GM12878 (cell line): ENCODE data around the gene SEMA3G. TPM values are rescaled to one million over a fixed set of nuclear protein-coding genes. Genes with fewer than 3 reads are reported as not detected.

Source experiments
- ATAC-seq: fragments of 200-7000 bp; cut with Tn5 transposase; 3 replicates; pipeline ENCODE4 v1.9.1; 2020; ENCODE audit warnings: mild to moderate bottlenecking, moderate library complexity
- BruUV-seq: library from RNA; stranded (reverse); fragments of 400-500 nt; replicated peaks from 2 replicates; lab custom pipeline; 2021; lab: Mats Ljungman, UMichigan
- CTCF ChIA-PET: fragments of 300-600 bp; sonication (Branson Sonifier 250); formaldehyde crosslinking; extraction: SDS; loops from one replicate; lab custom pipeline; 2021; ENCODE audit warnings: inconsistent platforms; lab: Yijun Ruan, JAX
- POLR2A ChIA-PET: fragments of 350-600 bp; formaldehyde crosslinking; extraction: SDS; loops from one replicate; lab custom pipeline; 2021; ENCODE audit warnings: inconsistent platforms; lab: Charles Lee
- RAD21 ChIA-PET: fragments of 300-600 bp; sonication (Branson Sonifier 250); formaldehyde crosslinking; loops from one replicate; lab custom pipeline; 2023; ENCODE audit warnings: antibody characterized with exemption; ENCODE audit not compliant: unreplicated experiment; lab: Charles Lee
- SMC1A ChIA-PET: fragments of 300-600 bp; sonication (Branson Sonifier 250); formaldehyde crosslinking; loops from one replicate; lab custom pipeline; 2023; ENCODE audit not compliant: unreplicated experiment, uncharacterized antibody; lab: Charles Lee
- DNase-seq: peaks from one replicate; pipeline ENCODE4 v3.0.0-alpha.2; 2011; ENCODE audit warnings: low read depth, low spot score
- FAIRE-seq: peaks from 3 replicates; lab custom pipeline; 2011; peaks lifted over from hg19 to GRCh38; lab: Jason Lieb, UNC
- H2AFZ ChIP-seq: 2 replicates; pipeline ENCODE4 v1.6.0; 2011; ENCODE audit warnings: low read depth, low read length, control low read depth; ENCODE audit not compliant: control insufficient read depth
- H3K27ac ChIP-seq: 2 replicates; pipeline ENCODE4 v1.5.1; 2011; ENCODE audit warnings: control low read depth; ENCODE audit not compliant: control insufficient read depth, insufficient read depth
- H3K27me3 ChIP-seq, 2 experiments: replicated peaks in 1 of 2; 2 replicates each; pipeline versions ENCODE4 v1.6.0 to v1.6.1; 2011; ENCODE audit warnings: low read length in 1 of 2; ENCODE audit not compliant: control insufficient read depth in 2 of 2, insufficient read depth in 2 of 2
- H3K36me3 ChIP-seq, 2 experiments: 2 replicates each; pipeline ENCODE4 v1.5.1; 2011; ENCODE audit warnings: low read length in 1 of 2; ENCODE audit not compliant: control insufficient read depth in 2 of 2, insufficient read depth in 2 of 2
- H3K4me1 ChIP-seq: 2 replicates; pipeline ENCODE4 v1.6.1; 2011; ENCODE audit warnings: mild to moderate bottlenecking, low read length, moderate library complexity, mixed read lengths; ENCODE audit not compliant: control insufficient read depth, insufficient read depth
- H3K4me2 ChIP-seq: 2 replicates; pipeline ENCODE4 v1.6.0; 2011; ENCODE audit warnings: control low read depth; ENCODE audit not compliant: control insufficient read depth, insufficient read depth
- H3K4me3 ChIP-seq: fragments of 200-600 bp; sonication (generic); 2 replicates; pipeline ENCODE4 v1.5.1; 2016
- H3K79me2 ChIP-seq: 2 replicates; pipeline ENCODE4 v1.6.0; 2011; ENCODE audit warnings: low read length; ENCODE audit not compliant: control insufficient read depth, insufficient read depth
- H3K9ac ChIP-seq: 2 replicates; pipeline ENCODE4 v1.8.0; 2011; ENCODE audit warnings: low read length, control low read depth, mixed read lengths; ENCODE audit not compliant: control insufficient read depth, insufficient read depth
- H3K9me3 ChIP-seq: replicated peaks from 3 replicates; pipeline ENCODE4 v1.5.1; 2011; ENCODE audit warnings: mild to moderate bottlenecking, low read length; ENCODE audit not compliant: control insufficient read depth, insufficient read depth
- H4K20me1 ChIP-seq: 2 replicates; pipeline ENCODE4 v1.6.0; 2011; ENCODE audit not compliant: control insufficient read depth, insufficient read depth
- BCLAF1 ChIP-seq: fragments of 450-650 bp; IDR thresholded peaks from 2 replicates; pipeline ENCODE4 v1.6.1; 2017; ENCODE audit warnings: antibody characterized with exemption, mild to moderate bottlenecking, moderate library complexity
- CHD2 ChIP-seq: IDR thresholded peaks from 2 replicates; pipeline ENCODE4 v1.6.1; 2011; ENCODE audit warnings: low read depth, low read length, improper control_type of control experiment, borderline replicate concordance
- MAX ChIP-seq: IDR thresholded peaks from 2 replicates; pipeline ENCODE4 v1.6.1; 2012; ENCODE audit warnings: low read depth, low read length, improper control_type of control experiment
- NFXL1 ChIP-seq: fragments of 450-650 bp; IDR thresholded peaks from 2 replicates; pipeline ENCODE4 v1.6.1; 2017; ENCODE audit warnings: antibody characterized with exemption, mild to moderate bottlenecking, borderline replicate concordance
- PAX8 ChIP-seq: fragments of 450-650 bp; IDR thresholded peaks from 2 replicates; pipeline ENCODE4 v1.6.1; 2017; ENCODE audit warnings: mild to moderate bottlenecking, moderate library complexity
- PML ChIP-seq: IDR thresholded peaks from 2 replicates; pipeline ENCODE4 v1.6.1; 2012; ENCODE audit warnings: low read length, inconsistent platforms
- POU2F2 ChIP-seq: IDR thresholded peaks from 3 replicates; pipeline ENCODE4 v1.6.1; 2011; ENCODE audit warnings: low read depth, mild to moderate bottlenecking, low read length, borderline replicate concordance
- RAD51 ChIP-seq: fragments of 450-650 bp; IDR thresholded peaks from 2 replicates; pipeline ENCODE4 v1.6.1; 2016; ENCODE audit warnings: moderate library complexity, mild to moderate bottlenecking, inconsistent platforms
- RBBP5 ChIP-seq: fragments of 200-600 bp; sonication (generic); conservative IDR thresholded peaks from 2 replicates; pipeline ENCODE4 v1.6.1; 2016
- SIX5 ChIP-seq: IDR thresholded peaks from 2 replicates; pipeline ENCODE4 v1.6.1; 2011; ENCODE audit warnings: mild to moderate bottlenecking, low read depth, low read length, moderate library complexity; ENCODE audit not compliant: severe bottlenecking
- SREBF1 ChIP-seq: IDR thresholded peaks from 2 replicates; pipeline ENCODE4 v1.6.1; 2012; ENCODE audit warnings: mild to moderate bottlenecking, low read length
- TARDBP ChIP-seq: IDR thresholded peaks from 2 replicates; pipeline ENCODE4 v1.6.1; 2016; ENCODE audit warnings: borderline replicate concordance
- TBL1XR1 ChIP-seq: IDR thresholded peaks from 2 replicates; pipeline ENCODE4 v1.6.1; 2012; ENCODE audit warnings: low read depth, low read length, improper control_type of control experiment
- WRNIP1 ChIP-seq: IDR thresholded peaks from 2 replicates; pipeline ENCODE4 v1.6.1; 2011; ENCODE audit warnings: low read depth, low read length, improper control_type of control experiment, borderline replicate concordance
- YBX1 ChIP-seq: fragments of 450-650 bp; IDR thresholded peaks from 2 replicates; pipeline ENCODE4 v1.6.1; 2016; ENCODE audit warnings: antibody characterized with exemption
- WGBS: methylation state at CpG from one replicate; pipeline ENCODE4 v1.1.6; 2016; ENCODE audit warnings: low lambda C conversion rate; ENCODE audit not compliant: insufficient replicate concordance, insufficient coverage; ENCODE audit errors: missing lambda C conversion rate; 5-methylcytosine and 5-hydroxymethylcytosine counted together
- in situ Hi-C: fragments of 300-500 bp; cut with MboI; formaldehyde crosslinking; loops from 9 replicates; pipeline ENCODE4 v1.14.3; 2018; ENCODE audit warnings: mixed read lengths
- intact Hi-C: fragments of 100-400 bp; cut with micrococcal nuclease; formaldehyde crosslinking; loops from one replicate; pipeline ENCODE4 v1.14.2; 2022; ENCODE audit not compliant: unreplicated experiment
- polyA plus RNA-seq, 11 experiments: library from polyadenylated mRNA; depleted of rRNA in 4 of 11; unstranded in 6 of 11; stranded (reverse) in 5 of 11; fragments of >200 nt; fragmentation: Nextera tagmentation in 4 of 11; fragmentation: Illumina TruSeq in 1 of 11; extraction: Ambion mirVana in 4 of 11; extraction: Trizol in 1 of 11; gene quantifications; 1 replicate in 1 of 11; 2 replicates in 10 of 11; pipeline versions ENCODE4 v1.2.1 to v1.2.3, GENCODE V29; 2011 to 2016; ENCODE audit warnings: inconsistent platforms in 2 of 11, missing spikeins in 2 of 11, low read depth in 1 of 11
- total RNA-seq, 4 experiments: library from RNA; depleted of rRNA in 3 of 4; stranded (reverse); fragments of >200 nt in 3 of 4; fragmentation: Illumina TruSeq in 1 of 4; extraction: Trizol in 1 of 4; gene quantifications; 2 replicates each; pipeline versions ENCODE4 v1.2.1 to v1.2.3, GENCODE V29; 2013 to 2021

The SEMA3G gene
- total and polyA plus RNA-seq, 10 of the 15 experiments (the other 5 are each of a cell fraction or from before 2014, with no cell fraction given) = 0.03 to 0.04 TPM; not detected in 8

GRCh38 chr3:52440249-52440551, 4.7 kb downstream of the SEMA3G start (continued):
- TF ChIP-seq SREBF1 = no peak
- TF ChIP-seq MAX = no peak
- no peak for TF ChIP-seq BCLAF1
- TF ChIP-seq, all 136 proteins: peak for 0

- no peak for FAIRE-seq
- TF ChIP-seq RAD51 (no peak), PAX8 (no peak), PML (no peak), POU2F2 (no peak), TARDBP (no peak), RBBP5 (no peak), TBL1XR1 (no peak), NFXL1 (no peak), WRNIP1 (no peak), YBX1 (no peak), BCLAF1 (no peak), CHD2 (no peak), SIX5 (no peak)
These were observed 5.3 kb downstream of the SEMA3G start for GRCh38 chr3:52439426-52440248.

More at GRCh38 chr3:52439426-52440248, 5.3 kb downstream of the SEMA3G start:
- ChIA-PET POLR2A (interaction anchor here (0.9 kb wide), 1 partner anchor 13 kb away, joined by 5 read pairs; no protein-coding TSS in a partner anchor), CTCF (interaction anchor here (0.6 to 1.3 kb wide), 3 partner anchors 9 to 100 kb away, joined by 5 to 6 read pairs (median 6); no protein-coding TSS in a partner anchor), SMC1A (no interaction called here), RAD21 (interaction anchor here (1.0 kb wide), 1 partner anchor 9 kb away, joined by 4 read pairs; no protein-coding TSS in a partner anchor)
- H3K4me3 ChIP-seq = no peak overlapping the region
- H3K9ac ChIP-seq = no peak overlapping the region
- no peaks in the 10 kb centered on the region for H4K20me1 ChIP-seq
- no peak overlapping the region for H3K4me2 ChIP-seq
- ATAC-seq (no peak), DNase-seq (no peak)
- in situ Hi-C loops (no loop called here), intact Hi-C loops (no loop called here)
- H3K79me2 ChIP-seq = no peaks in the 10 kb centered on the region
- H3K36me3 ChIP-seq = no peaks in the 10 kb centered on the region
- no peaks in the 10 kb centered on the region for H3K9me3 ChIP-seq
- H3K27me3 ChIP-seq = no peaks in the 10 kb centered on the region
- 50% methylated on average over 16 of the region's 16 CpGs for WGBS
- H3K27ac ChIP-seq = no peak overlapping the region
- no peak overlapping the region for H2AFZ ChIP-seq
- BruUV-seq = no TSS peak
- H3K4me1 ChIP-seq = no peaks in the 10 kb centered on the region
